ENCODE measurements around the gene FOXK1. TPM values are rescaled to one million over a fixed set of nuclear protein-coding genes. Genes with fewer than 3 reads are reported as not detected.

FOXK1 gene
- total and polyA plus RNA-seq, 12 donors, result 3.6 to 30.6 (median 24.2) TPM

GRCh38 chr7:4702961-4703512 lies 20.9 kb downstream of the FOXK1 start:
- H3K4me1 ChIP-seq, result peaks cover 26 to 95% (median 76%) of the 10 kb centered on the region in 9 donors
- no peak for TF ChIP-seq CTCF (IDR thresholded peaks at IDR 0.05)
- ATAC-seq, result peak in 7 of 8 donors; percentile 33 to 54 (median 42)
- intact Hi-C loops (cut with DNase I), result no loop called here
- no peaks in the 10 kb centered on the region for H3K36me3 ChIP-seq
- no peaks in the 10 kb centered on the region for H3K27me3 ChIP-seq
- peak overlapping the region in 1 of 10 donors; percentile 9 for H3K4me3 ChIP-seq
- H3K27ac ChIP-seq, result peak overlapping the region in 3 of 10 donors; percentile 29 to 54 (median 51)
- DNase-seq, result peak; percentile 45 to 48
- H3K9me3 ChIP-seq, result no peaks in the 10 kb centered on the region
- 53% methylated on average over 20 of the region's 20 CpGs for WGBS, 2 donors

GRCh38 chr7:4703532-4703931 lies 21.4 kb downstream of the FOXK1 start:
- WGBS, 2 donors, result 82 to 88% methylated on average over 9 of the region's 9 CpGs
- Histone ChIP-seq H3K4me1 (peaks cover 28 to 98% (median 78%) of the 10 kb centered on the region in 9 donors), H3K9me3 (no peaks in the 10 kb centered on the region), H3K27ac (peak overlapping the region in 2 of 10 donors; percentile 51 to 54), H3K36me3 (no peaks in the 10 kb centered on the region), H3K27me3 (no peaks in the 10 kb centered on the region), H3K4me3 (peak overlapping the region in 1 of 10 donors; percentile 9)
- DNase-seq (no peak), ATAC-seq (no peak)
- no peak for TF ChIP-seq CTCF (IDR thresholded peaks at IDR 0.05)
- intact Hi-C loops (cut with DNase I), result no loop called here

- Histone ChIP-seq H3K9me3 (no peaks in the 10 kb centered on the region), H3K27me3 (no peaks in the 10 kb centered on the region), H3K4me3 (peak overlapping the region in 5 of 10 donors; percentile 8 to 18 (median 15)), H3K27ac (peak overlapping the region in 9 of 10 donors; percentile 48 to 83 (median 66)), H3K36me3 (peaks cover 0 to 5% (median 0%) of the 10 kb centered on the region in 9 donors), H3K4me1 (peaks cover 21 to 87% (median 57%) of the 10 kb centered on the region in 9 donors)
- 46 to 54% methylated on average over 21 of the region's 21 CpGs for WGBS, 2 donors
- intact Hi-C loops (cut with DNase I), result loop anchor here in 2 of 10 donors (5.0 kb wide), 2 partner anchors 36 to 41 kb away; no protein-coding TSS in a partner anchor
- TF ChIP-seq CTCF (IDR thresholded peaks at IDR 0.05), result no peak
- peak in 4 of 8 donors; percentile 16 to 27 (median 23) for ATAC-seq
- no peak for DNase-seq
These were observed 24.5 kb downstream of the FOXK1 start for GRCh38 chr7:4706384-4707216.

GRCh38 chr7:4707217-4707741 lies 25.2 kb downstream of the FOXK1 start:
- peak in 4 of 8 donors; percentile 5 to 29 (median 26) for ATAC-seq
- no peak for DNase-seq
- 59 to 63% methylated on average over 22 of the region's 22 CpGs for WGBS, 2 donors
- intact Hi-C loops (cut with DNase I), result loop anchor here in 2 of 10 donors (5.0 kb wide), 2 partner anchors 35 to 40 kb away; no protein-coding TSS in a partner anchor
- peak overlapping the region in 5 of 10 donors; percentile 8 to 18 (median 15) for H3K4me3 ChIP-seq
- no peaks in the 10 kb centered on the region for H3K9me3 ChIP-seq
- H3K4me1 ChIP-seq, result peaks cover 21 to 87% (median 54%) of the 10 kb centered on the region in 9 donors
- H3K27me3 ChIP-seq, result no peaks in the 10 kb centered on the region
- H3K36me3 ChIP-seq, result peaks cover 0 to 5% (median 0%) of the 10 kb centered on the region in 9 donors
- no peak for TF ChIP-seq CTCF (IDR thresholded peaks at IDR 0.05)
- H3K27ac ChIP-seq, result peak overlapping the region in 9 of 10 donors; percentile 31 to 83 (median 66)

All from heart right ventricle (tissue), 16 donors.